ENCODE results near the gene LRIF1.

Gene LRIF1

GRCh38 chr1:110915804-110916203, 47.9 kb downstream of the LRIF1 start:
- TF ChIP-seq CTCF (IDR thresholded peaks at IDR 0.05; ENCODE audit: low read depth, low read length, missing control alignments): no peak
- DNase-seq (ENCODE audit: low read depth): no peak
- no peak overlapping the region for H3K4me3 ChIP-seq (ENCODE audit: low read depth, low read length)

- no peak for TF ChIP-seq CTCF (IDR thresholded peaks at IDR 0.05; ENCODE audit: low read depth, low read length, missing control alignments)
- no peak overlapping the region for H3K4me3 ChIP-seq (ENCODE audit: low read depth, low read length)
- no peak for DNase-seq (ENCODE audit: low read depth)
Measured at GRCh38 chr1:110914676-110915075, 49.0 kb downstream of the LRIF1 start.

GRCh38 chr1:110912784-110913183, 50.9 kb downstream of the LRIF1 start:
- H3K4me3 ChIP-seq (ENCODE audit: low read depth, low read length): no peak overlapping the region
- no peak for TF ChIP-seq CTCF (IDR thresholded peaks at IDR 0.05; ENCODE audit: low read depth, low read length, missing control alignments)
- no peak for DNase-seq (ENCODE audit: low read depth)

- no peak overlapping the region for H3K4me3 ChIP-seq (ENCODE audit: low read depth, low read length)
- TF ChIP-seq CTCF (IDR thresholded peaks at IDR 0.05; ENCODE audit: low read depth, low read length, missing control alignments): no peak
- no peak for DNase-seq (ENCODE audit: low read depth)
Measured at GRCh38 chr1:110903853-110904500, 59.7 kb downstream of the LRIF1 start.

GRCh38 chr1:110902820-110903463, 60.8 kb downstream of the LRIF1 start:
- H3K4me3 ChIP-seq (ENCODE audit: low read depth, low read length): no peak overlapping the region
- DNase-seq (ENCODE audit: low read depth): no peak
- no peak for TF ChIP-seq CTCF (IDR thresholded peaks at IDR 0.05; ENCODE audit: low read depth, low read length, missing control alignments)

- no peak for TF ChIP-seq CTCF (IDR thresholded peaks at IDR 0.05; ENCODE audit: low read depth, low read length, missing control alignments)
- no peak for DNase-seq (ENCODE audit: low read depth)
- H3K4me3 ChIP-seq (ENCODE audit: low read depth, low read length): no peak overlapping the region
Measured at GRCh38 chr1:110899458-110899843, 64.3 kb downstream of the LRIF1 start.

All from GM12864 (cell line).